ENCODE measurements around the gene LTA.
A peak's percentile ranks its signal among the peaks of the same experiment; 100 is the strongest.

LTA gene

GRCh38 chr6:31572041-31572911 lies at the start of gene LTA:
LTA (plus strand) TSS chr6:31572289; CDS start chr6:31572743, 454 bp downstream.
- peaks cover 29% of the 10 kb centered on the region for H3K36me3 Mint-ChIP-seq (ENCODE audit: low read depth)
- peak within 1 kb of the TSS; percentile 97 for H3K4me3 Mint-ChIP-seq
- H3K9me3 Mint-ChIP-seq: no peaks in the 10 kb centered on the region
- H3K27ac Mint-ChIP-seq: peak within 1 kb of the TSS; percentile 99
- peaks cover 13% of the 10 kb centered on the region for H3K27me3 Mint-ChIP-seq (ENCODE audit: low read depth)
- H3K4me1 Mint-ChIP-seq (ENCODE audit: low read depth): peaks cover 80% of the 10 kb centered on the region

GRCh38 chr6:31525553-31525931 lies 46.5 kb upstream of the LTA start:
- Mint-ChIP-seq H3K4me3 (no peak overlapping the region), H3K4me1 (ENCODE audit: low read depth) (peaks cover 1% of the 10 kb centered on the region)

GRCh38 chr6:31525932-31526591 lies 46.0 kb upstream of the LTA start:
- Mint-ChIP-seq H3K9me3 (no peaks in the 10 kb centered on the region), H3K36me3 (ENCODE audit: low read depth) (peaks cover 12% of the 10 kb centered on the region), H3K4me1 (ENCODE audit: low read depth) (peaks cover 1% of the 10 kb centered on the region), H3K4me3 (no peak overlapping the region), H3K27ac (no peak overlapping the region), H3K27me3 (ENCODE audit: low read depth) (peaks cover 16% of the 10 kb centered on the region)

More at GRCh38 chr6:31525553-31525931, 46.5 kb upstream of the LTA start:
- Mint-ChIP-seq H3K36me3 (ENCODE audit: low read depth) (peaks cover 9% of the 10 kb centered on the region), H3K9me3 (no peaks in the 10 kb centered on the region), H3K27ac (no peak overlapping the region), H3K27me3 (ENCODE audit: low read depth) (peaks cover 19% of the 10 kb centered on the region)

- Mint-ChIP-seq H3K36me3 (ENCODE audit: low read depth) (peaks cover 26% of the 10 kb centered on the region), H3K27ac (no peak overlapping the region), H3K27me3 (ENCODE audit: low read depth) (no peaks in the 10 kb centered on the region), H3K9me3 (no peaks in the 10 kb centered on the region), H3K4me1 (ENCODE audit: low read depth) (peaks cover 5% of the 10 kb centered on the region), H3K4me3 (no peak overlapping the region)
Observed at GRCh38 chr6:31528307-31528777, 43.7 kb upstream of the LTA start.

- H3K9me3 Mint-ChIP-seq: no peaks in the 10 kb centered on the region
- H3K27ac Mint-ChIP-seq: no peak within 1 kb of the TSS
- H3K27me3 Mint-ChIP-seq (ENCODE audit: low read depth): no peaks in the 10 kb centered on the region
- H3K4me3 Mint-ChIP-seq: no peak within 1 kb of the TSS
- peaks cover 29% of the 10 kb centered on the region for H3K36me3 Mint-ChIP-seq (ENCODE audit: low read depth)
- peaks cover 6% of the 10 kb centered on the region for H3K4me1 Mint-ChIP-seq (ENCODE audit: low read depth)
Observed at GRCh38 chr6:31528821-31529328, 43.2 kb upstream of the LTA start, which contains the start of gene MCCD1. MCCD1 (plus strand) TSS chr6:31528962; CDS start chr6:31529015, 53 bp downstream.

GRCh38 chr6:31529329-31530150 lies 42.5 kb upstream of the LTA start:
- Mint-ChIP-seq H3K27ac (no peak overlapping the region), H3K9me3 (no peaks in the 10 kb centered on the region), H3K36me3 (ENCODE audit: low read depth) (peaks cover 33% of the 10 kb centered on the region), H3K4me3 (no peak overlapping the region), H3K27me3 (ENCODE audit: low read depth) (no peaks in the 10 kb centered on the region), H3K4me1 (ENCODE audit: low read depth) (peaks cover 6% of the 10 kb centered on the region)

GRCh38 chr6:31530659-31531058 lies 41.4 kb upstream of the LTA start:
- no peaks in the 10 kb centered on the region for H3K9me3 Mint-ChIP-seq
- H3K4me1 Mint-ChIP-seq (ENCODE audit: low read depth): peaks cover 9% of the 10 kb centered on the region
- peaks cover 44% of the 10 kb centered on the region for H3K36me3 Mint-ChIP-seq (ENCODE audit: low read depth)
- H3K4me3 Mint-ChIP-seq: no peak overlapping the region
- H3K27me3 Mint-ChIP-seq (ENCODE audit: low read depth): no peaks in the 10 kb centered on the region
- no peak overlapping the region for H3K27ac Mint-ChIP-seq

- Mint-ChIP-seq H3K36me3 (ENCODE audit: low read depth) (peaks cover 49% of the 10 kb centered on the region), H3K4me3 (no peak overlapping the region), H3K27me3 (ENCODE audit: low read depth) (no peaks in the 10 kb centered on the region), H3K9me3 (no peaks in the 10 kb centered on the region), H3K27ac (no peak overlapping the region), H3K4me1 (ENCODE audit: low read depth) (peaks cover 14% of the 10 kb centered on the region)
Observed at GRCh38 chr6:31531162-31531561, 40.9 kb upstream of the LTA start.

GRCh38 chr6:31531771-31532643 lies 40.1 kb upstream of the LTA start:
- Mint-ChIP-seq H3K4me1 (ENCODE audit: low read depth) (peaks cover 16% of the 10 kb centered on the region), H3K27me3 (ENCODE audit: low read depth) (no peaks in the 10 kb centered on the region), H3K36me3 (ENCODE audit: low read depth) (peaks cover 55% of the 10 kb centered on the region), H3K27ac (no peak overlapping the region), H3K9me3 (no peaks in the 10 kb centered on the region), H3K4me3 (no peak overlapping the region)

GRCh38 chr6:31532644-31533454 lies 39.2 kb upstream of the LTA start:
- no peak overlapping the region for H3K4me3 Mint-ChIP-seq
- peaks cover 58% of the 10 kb centered on the region for H3K36me3 Mint-ChIP-seq (ENCODE audit: low read depth)
- H3K4me1 Mint-ChIP-seq (ENCODE audit: low read depth): peaks cover 16% of the 10 kb centered on the region
- no peaks in the 10 kb centered on the region for H3K27me3 Mint-ChIP-seq (ENCODE audit: low read depth)
- no peaks in the 10 kb centered on the region for H3K9me3 Mint-ChIP-seq
- peak overlapping the region; percentile 20 for H3K27ac Mint-ChIP-seq

- no peaks in the 10 kb centered on the region for H3K9me3 Mint-ChIP-seq
- no peak overlapping the region for H3K4me3 Mint-ChIP-seq
- H3K27me3 Mint-ChIP-seq (ENCODE audit: low read depth): no peaks in the 10 kb centered on the region
- H3K27ac Mint-ChIP-seq: no peak overlapping the region
- peaks cover 62% of the 10 kb centered on the region for H3K36me3 Mint-ChIP-seq (ENCODE audit: low read depth)
- H3K4me1 Mint-ChIP-seq (ENCODE audit: low read depth): peaks cover 20% of the 10 kb centered on the region
Observed at GRCh38 chr6:31533455-31533841, 38.6 kb upstream of the LTA start.

- Mint-ChIP-seq H3K4me1 (ENCODE audit: low read depth) (peaks cover 25% of the 10 kb centered on the region), H3K27me3 (ENCODE audit: low read depth) (no peaks in the 10 kb centered on the region), H3K4me3 (no peak overlapping the region), H3K9me3 (no peaks in the 10 kb centered on the region), H3K27ac (no peak overlapping the region), H3K36me3 (ENCODE audit: low read depth) (peaks cover 65% of the 10 kb centered on the region)
Observed at GRCh38 chr6:31534011-31534410, 38.1 kb upstream of the LTA start.

- Mint-ChIP-seq H3K9me3 (no peaks in the 10 kb centered on the region), H3K4me3 (no peak overlapping the region), H3K4me1 (ENCODE audit: low read depth) (peaks cover 31% of the 10 kb centered on the region), H3K36me3 (ENCODE audit: low read depth) (peaks cover 71% of the 10 kb centered on the region), H3K27ac (no peak overlapping the region), H3K27me3 (ENCODE audit: low read depth) (no peaks in the 10 kb centered on the region)
Observed at GRCh38 chr6:31534521-31535040, 37.5 kb upstream of the LTA start.
